Astrocyte (in vitro differentiated cells and primary cell): ENCODE data around the gene ORC3. TPM values are rescaled to one million over a fixed set of nuclear protein-coding genes. Genes with fewer than 3 reads are reported as not detected.
"Not testable (repeated sequence)": the region's sequence is repeated elsewhere in the genome, so short reads cannot be mapped to it uniquely, and the experiment has no call there.

Experiments used
- DNase-seq: peaks from one replicate; pipeline ENCODE4 v3.0.0-alpha.2; 2010; ENCODE audit warnings: low read depth
- FAIRE-seq: peaks from 2 replicates; lab custom pipeline; 2011; peaks lifted over from hg19 to GRCh38; lab: Jason Lieb, UNC
- H2AFZ ChIP-seq: 2 replicates; pipeline ENCODE4 v1.6.0; 2012; ENCODE audit warnings: low read depth, low read length, inconsistent platforms
- H3K27ac ChIP-seq: 2 replicates; pipeline ENCODE4 v1.5.1; 2011; ENCODE audit warnings: low read depth, low read length, inconsistent platforms
- H3K27me3 ChIP-seq: 2 replicates; pipeline ENCODE4 v1.6.0; 2011; ENCODE audit warnings: low read length, inconsistent platforms; ENCODE audit not compliant: insufficient read depth
- H3K36me3 ChIP-seq: 2 replicates; pipeline ENCODE4 v1.5.1; 2011; ENCODE audit warnings: low read length, inconsistent platforms; ENCODE audit not compliant: insufficient read depth
- H3K4me1 ChIP-seq: 2 replicates; pipeline ENCODE4 v1.5.1; 2011; ENCODE audit warnings: low read length, inconsistent platforms; ENCODE audit not compliant: insufficient read depth
- H3K4me2 ChIP-seq: 2 replicates; pipeline ENCODE4 v1.6.0; 2012; ENCODE audit warnings: low read length, inconsistent platforms
- H3K4me3 ChIP-seq: 2 replicates; pipeline ENCODE4 v1.5.1; 2011; ENCODE audit warnings: low read depth, mild to moderate bottlenecking, low read length, inconsistent platforms; ENCODE audit not compliant: insufficient read depth
- H3K79me2 ChIP-seq: 2 replicates; pipeline ENCODE4 v1.6.0; 2012; ENCODE audit warnings: mild to moderate bottlenecking, low read length, inconsistent platforms; ENCODE audit not compliant: insufficient read depth
- H3K9ac ChIP-seq: 2 replicates; pipeline ENCODE4 v1.6.0; 2012; ENCODE audit warnings: mild to moderate bottlenecking, low read length, inconsistent platforms
- H3K9me3 ChIP-seq: 2 replicates; pipeline ENCODE4 v1.5.1; 2012; ENCODE audit warnings: low read depth, mild to moderate bottlenecking, low read length, inconsistent platforms; ENCODE audit not compliant: insufficient read depth
- H4K20me1 ChIP-seq: 2 replicates; pipeline ENCODE4 v1.6.0; 2012; ENCODE audit warnings: low read length, inconsistent platforms; ENCODE audit not compliant: insufficient read depth
- H3K27ac Mint-ChIP-seq: one replicate; pipeline ENCODE4 v1.8.0; 2021; ENCODE audit warnings: mild to moderate bottlenecking, mixed read lengths; ENCODE audit not compliant: unreplicated experiment
- H3K27me3 Mint-ChIP-seq: one replicate; pipeline ENCODE4 v1.8.0; 2021; ENCODE audit warnings: low read depth, mixed read lengths; ENCODE audit not compliant: unreplicated experiment
- H3K36me3 Mint-ChIP-seq: one replicate; pipeline ENCODE4 v1.8.0; 2021; ENCODE audit warnings: low read depth, mixed read lengths; ENCODE audit not compliant: unreplicated experiment
- H3K4me1 Mint-ChIP-seq: one replicate; pipeline ENCODE4 v1.8.0; 2021; ENCODE audit warnings: low read depth, mixed read lengths; ENCODE audit not compliant: unreplicated experiment
- H3K4me3 Mint-ChIP-seq: one replicate; pipeline ENCODE4 v1.8.0; 2021; ENCODE audit warnings: mild to moderate bottlenecking, moderate library complexity, mixed read lengths; ENCODE audit not compliant: unreplicated experiment
- H3K9me3 Mint-ChIP-seq: one replicate; pipeline ENCODE4 v1.8.0; 2021; ENCODE audit warnings: mild to moderate bottlenecking, mixed read lengths; ENCODE audit not compliant: unreplicated experiment
- EZH2 ChIP-seq: IDR thresholded peaks from 2 replicates; pipeline ENCODE4 v1.6.1; 2012; ENCODE audit warnings: mild to moderate bottlenecking, low read length, inconsistent platforms; ENCODE audit not compliant: insufficient read depth
- total RNA-seq: library from RNA; stranded (reverse); gene quantifications from 2 replicates; pipeline ENCODE4 v1.2.1, GENCODE V29; 2021
- TF ChIP-seq, protein P1 (sequence below): IDR thresholded peaks from 2 replicates; pipeline ENCODE4 v1.5.1; 2011; ENCODE audit warnings: low read depth, mild to moderate bottlenecking, inconsistent platforms, low read length, moderate library complexity; ENCODE audit not compliant: insufficient read depth

Gene ORC3
- total RNA-seq, 1 donor from 2014 or later, result 23.1 TPM

DNA sequence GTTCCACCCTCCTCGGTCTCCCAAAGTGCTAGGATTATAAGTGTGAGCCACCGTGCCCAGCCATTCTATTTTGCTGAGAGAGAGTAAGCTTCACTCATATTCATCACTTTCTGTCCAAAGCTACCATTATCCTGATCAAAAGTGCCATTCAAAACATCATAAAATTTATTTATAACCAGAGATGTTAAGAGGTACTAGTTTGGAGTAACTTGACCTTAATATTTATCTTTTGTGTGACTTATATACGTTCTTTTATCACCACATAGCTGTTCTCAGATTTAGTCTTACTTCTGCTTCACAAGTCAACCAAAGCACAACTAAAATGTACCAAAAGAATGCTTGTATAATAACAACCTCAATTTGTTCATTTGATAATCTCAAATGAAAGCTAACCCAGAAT lies 94.0 kb downstream of the ORC3 start:
- Histone ChIP-seq H3K4me3 (no peak overlapping the region), H3K79me2 (peaks cover 100% of the 10 kb centered on the region), H3K9me3 (no peaks in the 10 kb centered on the region), H3K36me3 (peaks cover 14% of the 10 kb centered on the region), H3K27me3 (no peaks in the 10 kb centered on the region), H3K4me1 (peaks cover 10% of the 10 kb centered on the region), H3K9ac (no peak overlapping the region), H2AFZ (no peak overlapping the region), H3K4me2 (no peak overlapping the region), H3K27ac (no peak overlapping the region), H4K20me1 (peaks cover 99% of the 10 kb centered on the region)
- H3K36me3 Mint-ChIP-seq, result peaks cover 2% of the 10 kb centered on the region
- H3K4me3 Mint-ChIP-seq, result no peak overlapping the region
- H3K4me1 Mint-ChIP-seq, result peaks cover 15% of the 10 kb centered on the region
- no peak overlapping the region for H3K27ac Mint-ChIP-seq
- DNase-seq (no peak), FAIRE-seq (no peak)
- TF ChIP-seq EZH2, result no peak
- TF ChIP-seq, protein P1, sequence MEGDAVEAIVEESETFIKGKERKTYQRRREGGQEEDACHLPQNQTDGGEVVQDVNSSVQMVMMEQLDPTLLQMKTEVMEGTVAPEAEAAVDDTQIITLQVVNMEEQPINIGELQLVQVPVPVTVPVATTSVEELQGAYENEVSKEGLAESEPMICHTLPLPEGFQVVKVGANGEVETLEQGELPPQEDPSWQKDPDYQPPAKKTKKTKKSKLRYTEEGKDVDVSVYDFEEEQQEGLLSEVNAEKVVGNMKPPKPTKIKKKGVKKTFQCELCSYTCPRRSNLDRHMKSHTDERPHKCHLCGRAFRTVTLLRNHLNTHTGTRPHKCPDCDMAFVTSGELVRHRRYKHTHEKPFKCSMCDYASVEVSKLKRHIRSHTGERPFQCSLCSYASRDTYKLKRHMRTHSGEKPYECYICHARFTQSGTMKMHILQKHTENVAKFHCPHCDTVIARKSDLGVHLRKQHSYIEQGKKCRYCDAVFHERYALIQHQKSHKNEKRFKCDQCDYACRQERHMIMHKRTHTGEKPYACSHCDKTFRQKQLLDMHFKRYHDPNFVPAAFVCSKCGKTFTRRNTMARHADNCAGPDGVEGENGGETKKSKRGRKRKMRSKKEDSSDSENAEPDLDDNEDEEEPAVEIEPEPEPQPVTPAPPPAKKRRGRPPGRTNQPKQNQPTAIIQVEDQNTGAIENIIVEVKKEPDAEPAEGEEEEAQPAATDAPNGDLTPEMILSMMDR, result no peak
- no peaks in the 10 kb centered on the region for H3K9me3 Mint-ChIP-seq
- no peaks in the 10 kb centered on the region for H3K27me3 Mint-ChIP-seq

DNA sequence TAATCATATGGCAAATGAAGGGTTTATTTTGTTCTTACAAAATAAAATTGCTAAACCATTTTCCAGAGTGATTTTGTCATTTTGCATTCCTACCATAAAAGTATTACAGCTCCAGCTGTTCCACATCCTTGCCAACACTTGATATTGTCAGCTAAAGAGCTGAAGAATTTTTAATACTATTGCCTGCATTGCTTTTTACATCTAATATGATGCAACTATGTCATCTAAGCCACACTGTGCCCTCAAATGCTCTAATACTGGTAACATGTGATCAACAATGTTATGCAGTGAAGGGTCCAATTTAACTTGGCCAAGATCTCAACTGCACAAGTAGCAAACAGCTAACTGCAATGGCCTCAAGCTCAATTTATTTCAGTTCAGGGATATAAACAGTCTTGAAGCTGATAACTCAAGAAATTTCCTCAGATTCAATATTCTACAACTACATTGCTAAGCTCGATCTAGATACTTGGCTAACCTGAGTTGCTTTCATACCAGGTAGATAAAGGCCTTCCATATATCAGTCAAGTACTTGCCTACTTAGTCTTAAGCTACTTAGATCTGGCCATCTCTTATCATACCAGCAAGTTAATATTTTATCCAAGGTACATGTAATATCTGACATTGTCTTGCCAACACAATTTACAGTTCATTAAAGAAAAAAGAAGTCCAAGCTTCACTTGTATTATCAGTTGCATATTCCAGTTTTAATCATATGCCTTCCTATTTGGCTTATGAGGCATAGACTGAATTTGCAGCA lies 95.1 kb downstream of the ORC3 start:
- H3K36me3 ChIP-seq, result peaks cover 6% of the 10 kb centered on the region
- Mint-ChIP-seq H3K4me3 (no peak overlapping the region), H3K36me3 (peaks cover 4% of the 10 kb centered on the region), H3K9me3 (no peaks in the 10 kb centered on the region), H3K4me1 (peaks cover 19% of the 10 kb centered on the region), H3K27ac (no peak overlapping the region), H3K27me3 (no peaks in the 10 kb centered on the region)
- peaks cover 100% of the 10 kb centered on the region for H4K20me1 ChIP-seq
- TF ChIP-seq EZH2, result no peak
- TF ChIP-seq, protein P1, result no peak
- no peak overlapping the region for H3K27ac ChIP-seq
- no peak overlapping the region for H3K4me2 ChIP-seq
- FAIRE-seq, result no peak
- H3K9me3 ChIP-seq, result no peaks in the 10 kb centered on the region
- no peak overlapping the region for H3K4me3 ChIP-seq
- DNase-seq, result no peak
- H3K27me3 ChIP-seq, result no peaks in the 10 kb centered on the region
- H3K4me1 ChIP-seq, result peaks cover 10% of the 10 kb centered on the region
- peaks cover 100% of the 10 kb centered on the region for H3K79me2 ChIP-seq
- no peak overlapping the region for H2AFZ ChIP-seq
- H3K9ac ChIP-seq, result no peak overlapping the region

DNA sequence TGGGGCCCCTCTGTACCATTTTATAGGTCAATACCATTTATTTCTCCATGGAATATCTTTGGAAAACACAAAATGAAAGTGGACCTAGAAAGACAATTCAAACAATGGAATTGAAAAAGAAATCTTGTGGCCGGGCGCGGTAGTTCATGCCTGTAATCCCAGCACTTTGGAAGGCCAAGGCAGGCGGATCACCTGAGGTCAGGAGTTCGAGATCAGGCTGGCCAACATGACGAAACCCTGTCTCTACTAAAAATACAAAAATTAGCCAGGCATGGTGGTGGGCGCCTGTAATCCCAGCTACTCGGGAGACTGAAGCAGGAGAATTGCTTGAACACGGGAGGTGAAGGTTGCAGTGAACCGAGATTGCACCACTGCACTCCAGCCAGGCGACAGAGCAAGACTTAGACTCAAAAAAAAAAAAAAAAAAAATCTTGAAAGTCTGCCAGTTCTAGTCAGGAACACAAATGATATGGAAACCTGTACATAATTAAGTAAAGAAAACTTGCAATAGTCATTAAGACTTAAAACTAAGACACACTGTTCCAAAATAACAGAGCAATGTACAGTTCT lies 96.8 kb downstream of the ORC3 start:
- FAIRE-seq, H3K27ac Mint-ChIP-seq: not testable (repeated sequence)
- peaks cover 100% of the 10 kb centered on the region for H4K20me1 ChIP-seq

More for the DNA sequence above, 96.8 kb downstream of the ORC3 start:
- H3K4me3 Mint-ChIP-seq, H3K4me3 ChIP-seq, H3K9ac ChIP-seq, H3K27me3 ChIP-seq, H3K9me3 Mint-ChIP-seq, H3K9me3 ChIP-seq, H2AFZ ChIP-seq, H3K36me3 ChIP-seq, H3K27me3 Mint-ChIP-seq, DNase-seq, H3K27ac ChIP-seq, H3K36me3 Mint-ChIP-seq, H3K4me2 ChIP-seq: not testable (repeated sequence)
- H3K4me1 Mint-ChIP-seq, result peaks cover 21% of the 10 kb centered on the region
- Histone ChIP-seq H3K4me1 (peaks cover 10% of the 10 kb centered on the region), H3K79me2 (peaks cover 100% of the 10 kb centered on the region)
